HEK293 (cell line): ENCODE data around the gene M6PR.

Experiments
- YY1 ChIP-seq: fragments of 450-650 bp; formaldehyde crosslinking; IDR thresholded peaks from 2 replicates; pipeline ENCODE4 v1.5.1; 2018; ENCODE audit warnings: missing biosample characterization, missing genetic modification characterization
- TF ChIP-seq, protein P1 (sequence below): fragments of 450-650 bp; formaldehyde crosslinking; IDR thresholded peaks from 2 replicates; pipeline ENCODE4 v1.5.1; 2016; ENCODE audit warnings: missing biosample characterization, missing genetic modification characterization

DNA sequence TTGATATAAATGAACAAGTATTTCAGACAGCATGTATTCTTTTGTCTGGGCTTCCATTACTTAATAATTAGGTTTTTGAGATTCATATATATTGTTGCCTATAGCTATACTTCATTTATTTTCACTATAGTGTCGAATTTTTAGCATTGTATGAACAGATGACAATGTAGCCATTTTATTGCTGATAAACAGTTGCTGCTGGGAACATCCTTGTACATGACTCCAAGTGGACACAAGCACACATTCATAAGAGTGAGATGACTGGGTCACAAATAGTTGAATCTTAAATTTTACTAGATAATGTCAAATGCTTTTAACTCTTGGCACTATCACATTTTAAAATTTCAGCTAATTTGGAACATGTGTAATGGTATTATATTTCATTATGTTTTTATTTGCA, 54.5 kb downstream of the M6PR start:
- no peak for TF ChIP-seq YY1 (tag by site-specific recombination)
- TF ChIP-seq, protein P1, sequence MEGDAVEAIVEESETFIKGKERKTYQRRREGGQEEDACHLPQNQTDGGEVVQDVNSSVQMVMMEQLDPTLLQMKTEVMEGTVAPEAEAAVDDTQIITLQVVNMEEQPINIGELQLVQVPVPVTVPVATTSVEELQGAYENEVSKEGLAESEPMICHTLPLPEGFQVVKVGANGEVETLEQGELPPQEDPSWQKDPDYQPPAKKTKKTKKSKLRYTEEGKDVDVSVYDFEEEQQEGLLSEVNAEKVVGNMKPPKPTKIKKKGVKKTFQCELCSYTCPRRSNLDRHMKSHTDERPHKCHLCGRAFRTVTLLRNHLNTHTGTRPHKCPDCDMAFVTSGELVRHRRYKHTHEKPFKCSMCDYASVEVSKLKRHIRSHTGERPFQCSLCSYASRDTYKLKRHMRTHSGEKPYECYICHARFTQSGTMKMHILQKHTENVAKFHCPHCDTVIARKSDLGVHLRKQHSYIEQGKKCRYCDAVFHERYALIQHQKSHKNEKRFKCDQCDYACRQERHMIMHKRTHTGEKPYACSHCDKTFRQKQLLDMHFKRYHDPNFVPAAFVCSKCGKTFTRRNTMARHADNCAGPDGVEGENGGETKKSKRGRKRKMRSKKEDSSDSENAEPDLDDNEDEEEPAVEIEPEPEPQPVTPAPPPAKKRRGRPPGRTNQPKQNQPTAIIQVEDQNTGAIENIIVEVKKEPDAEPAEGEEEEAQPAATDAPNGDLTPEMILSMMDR (tag by site-specific recombination): no peak
